Measurements from ENCODE around the gene LCOR. TPM values are rescaled to one million over a fixed set of nuclear protein-coding genes. Genes with fewer than 3 reads are reported as not detected.

The LCOR gene
- total RNA-seq, 1 experiment from 2014 or later: 42.1 TPM

DNA sequence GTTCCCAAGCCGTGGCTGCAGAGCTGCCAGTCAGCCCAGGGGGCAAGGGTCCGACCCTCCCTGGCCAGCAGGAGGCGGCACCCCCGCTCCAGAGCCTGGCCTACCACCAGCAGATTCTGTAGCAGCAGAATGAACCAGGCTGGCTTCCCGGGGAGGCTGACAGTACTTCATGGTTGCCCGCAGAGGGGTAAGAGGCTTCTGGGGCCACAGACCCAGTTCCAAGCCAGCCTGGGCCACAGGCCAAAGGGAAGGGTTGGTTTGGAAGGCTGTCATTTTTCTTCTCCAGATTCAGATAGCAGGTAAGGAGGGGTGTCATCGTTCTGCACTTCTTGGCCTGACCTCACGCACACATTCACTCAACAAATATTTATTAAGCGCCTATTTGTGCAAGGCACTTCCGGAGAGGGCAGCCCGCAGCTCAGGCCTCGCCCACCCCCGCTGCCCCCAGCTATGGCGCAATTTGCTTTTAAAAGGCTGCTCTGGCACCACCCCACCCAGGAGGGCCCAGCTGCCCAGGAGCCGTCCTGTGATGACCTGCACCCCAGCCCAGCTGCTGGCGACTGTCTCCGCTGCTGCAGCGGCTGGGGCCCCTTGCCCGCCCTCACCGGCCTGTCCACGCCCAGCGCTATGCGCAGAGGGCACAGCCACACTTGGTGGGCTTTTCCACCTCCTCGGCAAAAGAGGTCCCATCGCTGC is 168.5 kb downstream of the LCOR start:
- H3K4me1 Mint-ChIP-seq: peaks cover 3 to 5% of the 10 kb centered on the region in 2 experiments
- Histone ChIP-seq H2BK15ac (ENCODE audit: low read depth, low read length) (no peak overlapping the region), H3K9ac (ENCODE audit: extremely low read depth, insufficient read length, low read length) (no peak overlapping the region), H3K27me3 (ENCODE audit: insufficient read depth, low read length) (no peaks in the 10 kb centered on the region), H3K23me2 (ENCODE audit: insufficient read length, low read depth, low read length, poor library complexity, severe bottlenecking) (no peaks in the 10 kb centered on the region), H2BK20ac (ENCODE audit: low read depth, low read length, poor library complexity, severe bottlenecking) (no peak overlapping the region), H3K18ac (ENCODE audit: insufficient read length, low read depth, low read length) (no peak overlapping the region), H4K91ac (ENCODE audit: insufficient read length, low read depth, low read length) (no peak overlapping the region), H3K79me2 (ENCODE audit: insufficient read depth, low read length) (no peaks in the 10 kb centered on the region), H3K9me3 (ENCODE audit: control insufficient read depth, low read depth, low read length) (no peaks in the 10 kb centered on the region), H4K5ac (ENCODE audit: insufficient read length, low read depth, low read length) (no peak overlapping the region), H4K8ac (replicated peaks; ENCODE audit: insufficient read length, low read depth, low read length) (no peak overlapping the region), H3K23ac (ENCODE audit: insufficient read length, low read depth, low read length) (no peak overlapping the region), H3K79me1 (ENCODE audit: insufficient read depth, low read depth, low read length, poor library complexity, severe bottlenecking) (no peaks in the 10 kb centered on the region), H3K27ac (ENCODE audit: insufficient read length, low read depth, low read length) (no peak overlapping the region), H3K14ac (ENCODE audit: insufficient read depth, low read length) (no peak overlapping the region; the same call in 1 of the 2 replicates), H3K4me2 (ENCODE audit: insufficient read depth, insufficient read length, low read length) (no peak overlapping the region), H2BK5ac (ENCODE audit: insufficient read length, low read length) (no peak overlapping the region), H2AK5ac (ENCODE audit: insufficient read length, low read length) (no peak overlapping the region), H3K56ac (ENCODE audit: insufficient read length, low read depth, low read length) (no peak overlapping the region), H3K4ac (ENCODE audit: low read depth, low read length) (no peak overlapping the region), H3K4me1 (ENCODE audit: insufficient read depth, low read length) (no peaks in the 10 kb centered on the region), H3T11ph (ENCODE audit: low read length) (no peak overlapping the region), H2BK120ac (ENCODE audit: low read depth, low read length, poor library complexity, severe bottlenecking) (no peak overlapping the region), H4K20me1 (ENCODE audit: control insufficient read depth, insufficient read depth, insufficient read length) (no peaks in the 10 kb centered on the region), H2BK12ac (ENCODE audit: insufficient read length, low read depth, low read length) (no peak overlapping the region), H2AFZ (ENCODE audit: low read length) (no peak overlapping the region)
- no peak overlapping the region for H3K27ac Mint-ChIP-seq
- peak; percentile 65 for TF ChIP-seq CTCF (conservative IDR thresholded peaks at IDR 0.05)
- no peaks in the 10 kb centered on the region for H3K27me3 Mint-ChIP-seq (ENCODE audit: low read depth)
- DNase-seq: peak; percentile 65
- no peaks in the 10 kb centered on the region for H3K9me3 Mint-ChIP-seq
- no peaks in the 10 kb centered on the region; a peak in 1 of 7 replicates for H3K36me3 Mint-ChIP-seq (ENCODE audit: insufficient read depth in 1 of 3, low read depth in 3 of 3)
- H3K4me3 Mint-ChIP-seq: no peak overlapping the region
- no CpG with 5 or more reads among the region's 25 CpGs for WGBS (ENCODE audit: extremely low coverage, insufficient read length, low lambda C conversion rate)

All from H9 (cell line).